GM12878 (cell line): ENCODE measurements around the gene PEX16. TPM values are rescaled to one million over a fixed set of nuclear protein-coding genes. Genes with fewer than 3 reads are reported as not detected.

Experiments used
- ATAC-seq: fragments of 200-7000 bp; cut with Tn5 transposase; 3 replicates; pipeline ENCODE4 v1.9.1; 2020; ENCODE audit warnings: mild to moderate bottlenecking, moderate library complexity
- BruUV-seq: library from RNA; stranded (reverse); fragments of 400-500 nt; replicated peaks from 2 replicates; lab custom pipeline; 2021; lab: Mats Ljungman, UMichigan
- CTCF ChIA-PET: fragments of 300-600 bp; sonication (Branson Sonifier 250); formaldehyde crosslinking; extraction: SDS; loops from one replicate; lab custom pipeline; 2021; ENCODE audit warnings: inconsistent platforms; lab: Yijun Ruan, JAX
- POLR2A ChIA-PET: fragments of 350-600 bp; formaldehyde crosslinking; extraction: SDS; loops from one replicate; lab custom pipeline; 2021; ENCODE audit warnings: inconsistent platforms; lab: Charles Lee
- RAD21 ChIA-PET: fragments of 300-600 bp; sonication (Branson Sonifier 250); formaldehyde crosslinking; loops from one replicate; lab custom pipeline; 2023; ENCODE audit warnings: antibody characterized with exemption; ENCODE audit not compliant: unreplicated experiment; lab: Charles Lee
- SMC1A ChIA-PET: fragments of 300-600 bp; sonication (Branson Sonifier 250); formaldehyde crosslinking; loops from one replicate; lab custom pipeline; 2023; ENCODE audit not compliant: unreplicated experiment, uncharacterized antibody; lab: Charles Lee
- DNase-seq: peaks from one replicate; pipeline ENCODE4 v3.0.0-alpha.2; 2011; ENCODE audit warnings: low read depth, low spot score
- FAIRE-seq: peaks from 3 replicates; lab custom pipeline; 2011; peaks lifted over from hg19 to GRCh38; lab: Jason Lieb, UNC
- H2AFZ ChIP-seq: 2 replicates; pipeline ENCODE4 v1.6.0; 2011; ENCODE audit warnings: low read depth, low read length, control low read depth; ENCODE audit not compliant: control insufficient read depth
- H3K27ac ChIP-seq: 2 replicates; pipeline ENCODE4 v1.5.1; 2011; ENCODE audit warnings: control low read depth; ENCODE audit not compliant: control insufficient read depth, insufficient read depth
- H3K27me3 ChIP-seq, 2 experiments: replicated peaks in 1 of 2; 2 replicates each; pipeline versions ENCODE4 v1.6.0 to v1.6.1; 2011; ENCODE audit warnings: low read length in 1 of 2; ENCODE audit not compliant: control insufficient read depth in 2 of 2, insufficient read depth in 2 of 2
- H3K36me3 ChIP-seq, 2 experiments: 2 replicates each; pipeline ENCODE4 v1.5.1; 2011; ENCODE audit warnings: low read length in 1 of 2; ENCODE audit not compliant: control insufficient read depth in 2 of 2, insufficient read depth in 2 of 2
- H3K4me1 ChIP-seq: 2 replicates; pipeline ENCODE4 v1.6.1; 2011; ENCODE audit warnings: mild to moderate bottlenecking, low read length, moderate library complexity, mixed read lengths; ENCODE audit not compliant: control insufficient read depth, insufficient read depth
- H3K4me2 ChIP-seq: 2 replicates; pipeline ENCODE4 v1.6.0; 2011; ENCODE audit warnings: control low read depth; ENCODE audit not compliant: control insufficient read depth, insufficient read depth
- H3K4me3 ChIP-seq: fragments of 200-600 bp; sonication (generic); 2 replicates; pipeline ENCODE4 v1.5.1; 2016
- H3K79me2 ChIP-seq: 2 replicates; pipeline ENCODE4 v1.6.0; 2011; ENCODE audit warnings: low read length; ENCODE audit not compliant: control insufficient read depth, insufficient read depth
- H3K9ac ChIP-seq: 2 replicates; pipeline ENCODE4 v1.8.0; 2011; ENCODE audit warnings: low read length, control low read depth, mixed read lengths; ENCODE audit not compliant: control insufficient read depth, insufficient read depth
- H3K9me3 ChIP-seq: replicated peaks from 3 replicates; pipeline ENCODE4 v1.5.1; 2011; ENCODE audit warnings: mild to moderate bottlenecking, low read length; ENCODE audit not compliant: control insufficient read depth, insufficient read depth
- H4K20me1 ChIP-seq: 2 replicates; pipeline ENCODE4 v1.6.0; 2011; ENCODE audit not compliant: control insufficient read depth, insufficient read depth
- CEBPB ChIP-seq, 2 experiments: fragments of 150-350 bp in 1 of 2; IDR thresholded peaks; 2 replicates each; pipeline ENCODE4 v1.6.1; 2012 to 2014; ENCODE audit warnings: low read depth in 2 of 2, low read length in 2 of 2, borderline replicate concordance in 1 of 2, inconsistent platforms in 1 of 2
- CREB1 ChIP-seq: IDR thresholded peaks from 2 replicates; pipeline ENCODE4 v1.6.1; 2012; ENCODE audit warnings: low read depth, mild to moderate bottlenecking, inconsistent platforms
- DPF2 ChIP-seq: fragments of 450-650 bp; IDR thresholded peaks from 2 replicates; pipeline ENCODE4 v1.6.1; 2017; ENCODE audit warnings: mild to moderate bottlenecking
- E2F4 ChIP-seq: IDR thresholded peaks from 2 replicates; pipeline ENCODE4 v1.6.1; 2012; ENCODE audit warnings: low read depth, low read length, improper control_type of control experiment
- EGR1 ChIP-seq, 2 experiments: IDR thresholded peaks; 1 replicate in 1 of 2; 2 replicates in 1 of 2; pipeline ENCODE4 v1.6.1; 2011 to 2012; ENCODE audit warnings: low read depth in 2 of 2, low read length in 2 of 2, borderline replicate concordance in 1 of 2, mild to moderate bottlenecking in 1 of 2, moderate library complexity in 1 of 2
- HDGF ChIP-seq: fragments of 450-650 bp; IDR thresholded peaks from 2 replicates; pipeline ENCODE4 v1.6.1; 2016; ENCODE audit warnings: antibody characterized with exemption
- JUND ChIP-seq: IDR thresholded peaks from 2 replicates; pipeline ENCODE4 v1.6.1; 2012; ENCODE audit warnings: low read depth, mild to moderate bottlenecking, low read length, improper control_type of control experiment, moderate library complexity
- MTA3 ChIP-seq: IDR thresholded peaks from 2 replicates; pipeline ENCODE4 v1.6.1; 2012; ENCODE audit warnings: low read length, inconsistent platforms, borderline replicate concordance
- ZBTB11 ChIP-seq: fragments of 450-650 bp; formaldehyde crosslinking; IDR thresholded peaks from 2 replicates; pipeline ENCODE4 v1.5.0; 2022; ENCODE audit warnings: mild to moderate bottlenecking, missing genetic modification characterization
- ZNF384 ChIP-seq: IDR thresholded peaks from 2 replicates; pipeline ENCODE4 v1.6.1; 2012; ENCODE audit warnings: low read depth, mild to moderate bottlenecking, low read length, improper control_type of control experiment, borderline replicate concordance
- WGBS: methylation state at CpG from one replicate; pipeline ENCODE4 v1.1.6; 2016; ENCODE audit warnings: low lambda C conversion rate; ENCODE audit not compliant: insufficient replicate concordance, insufficient coverage; ENCODE audit errors: missing lambda C conversion rate; 5-methylcytosine and 5-hydroxymethylcytosine counted together
- in situ Hi-C: fragments of 300-500 bp; cut with MboI; formaldehyde crosslinking; loops from 9 replicates; pipeline ENCODE4 v1.14.3; 2018; ENCODE audit warnings: mixed read lengths
- intact Hi-C: fragments of 100-400 bp; cut with micrococcal nuclease; formaldehyde crosslinking; loops from one replicate; pipeline ENCODE4 v1.14.2; 2022; ENCODE audit not compliant: unreplicated experiment
- polyA plus RNA-seq, 11 experiments: library from polyadenylated mRNA; depleted of rRNA in 4 of 11; unstranded in 6 of 11; stranded (reverse) in 5 of 11; fragments of >200 nt; fragmentation: Nextera tagmentation in 4 of 11; fragmentation: Illumina TruSeq in 1 of 11; extraction: Ambion mirVana in 4 of 11; extraction: Trizol in 1 of 11; gene quantifications; 1 replicate in 1 of 11; 2 replicates in 10 of 11; pipeline versions ENCODE4 v1.2.1 to v1.2.3, GENCODE V29; 2011 to 2016; ENCODE audit warnings: inconsistent platforms in 2 of 11, missing spikeins in 2 of 11, low read depth in 1 of 11
- total RNA-seq, 4 experiments: library from RNA; depleted of rRNA in 3 of 4; stranded (reverse); fragments of >200 nt in 3 of 4; fragmentation: Illumina TruSeq in 1 of 4; extraction: Trizol in 1 of 4; gene quantifications; 2 replicates each; pipeline versions ENCODE4 v1.2.1 to v1.2.3, GENCODE V29; 2013 to 2021
- TF ChIP-seq, protein P1 (sequence below): IDR thresholded peaks from 2 replicates; pipeline ENCODE4 v1.6.1; 2012; ENCODE audit warnings: low read depth, low read length, improper control_type of control experiment
- TF ChIP-seq, protein P2 (sequence below): fragments of 450-650 bp; IDR thresholded peaks from 2 replicates; pipeline ENCODE4 v1.6.1; 2018; ENCODE audit warnings: borderline replicate concordance, mild to moderate bottlenecking; ENCODE audit not compliant: partially characterized antibody
- TF ChIP-seq, protein P3 (sequence below): fragments of 450-650 bp; conservative IDR thresholded peaks from 2 replicates; pipeline ENCODE4 v1.6.1; 2017; ENCODE audit warnings: mild to moderate bottlenecking, moderate library complexity

The PEX16 gene
- total and polyA plus RNA-seq, 10 of the 15 experiments (the other 5 are each of a cell fraction or from before 2014, with no cell fraction given) = 1.4 to 53.5 (median 27.6) TPM

GRCh38 chr11:45902452-45903380 is 15.0 kb downstream of the PEX16 start:
- no peaks in the 10 kb centered on the region for H3K9me3 ChIP-seq
- intact Hi-C loops = no loop called here
- RAD21 ChIA-PET = no interaction called here
- POLR2A ChIA-PET = no interaction called here
- H3K4me3 ChIP-seq = no peak overlapping the region
- SMC1A ChIA-PET = no interaction called here
- DNase-seq = no peak
- FAIRE-seq = no peak
- BruUV-seq = no TSS peak
- no peak overlapping the region for H3K27ac ChIP-seq
- H2AFZ ChIP-seq = no peak overlapping the region
- no peaks in the 10 kb centered on the region for H3K36me3 ChIP-seq
- in situ Hi-C loops = no loop called here
- no peaks in the 10 kb centered on the region for H3K4me1 ChIP-seq
- no peaks in the 10 kb centered on the region; the same call in 1 of the 2 replicates for H4K20me1 ChIP-seq
- peaks cover 3 to 6% of the 10 kb centered on the region in 2 experiments; a peak in 3 of 4 replicates for H3K27me3 ChIP-seq
- no peak for ATAC-seq
- no peaks in the 10 kb centered on the region for H3K79me2 ChIP-seq
- no peak overlapping the region for H3K9ac ChIP-seq
- no peak overlapping the region for H3K4me2 ChIP-seq
- CTCF ChIA-PET = interaction anchor here (0.5 kb wide), 1 partner anchor 28 kb away, joined by 3 read pairs; no protein-coding TSS in a partner anchor
- WGBS = 82% methylated on average over 52 of the region's 56 CpGs
- no peak for TF ChIP-seq EGR1 (IDR thresholded peaks at IDR 0.05; ENCODE audit: borderline replicate concordance in 1 of 2, low read depth in 2 of 2, low read length in 2 of 2)
- TF ChIP-seq DPF2 = no peak
- no peak for TF ChIP-seq MTA3
- no peak for TF ChIP-seq E2F4
- TF ChIP-seq HDGF = no peak
- TF ChIP-seq, protein P1, sequence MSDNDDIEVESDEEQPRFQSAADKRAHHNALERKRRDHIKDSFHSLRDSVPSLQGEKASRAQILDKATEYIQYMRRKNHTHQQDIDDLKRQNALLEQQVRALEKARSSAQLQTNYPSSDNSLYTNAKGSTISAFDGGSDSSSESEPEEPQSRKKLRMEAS = no peak
- no peak for TF ChIP-seq JUND
- TF ChIP-seq, protein P2, sequence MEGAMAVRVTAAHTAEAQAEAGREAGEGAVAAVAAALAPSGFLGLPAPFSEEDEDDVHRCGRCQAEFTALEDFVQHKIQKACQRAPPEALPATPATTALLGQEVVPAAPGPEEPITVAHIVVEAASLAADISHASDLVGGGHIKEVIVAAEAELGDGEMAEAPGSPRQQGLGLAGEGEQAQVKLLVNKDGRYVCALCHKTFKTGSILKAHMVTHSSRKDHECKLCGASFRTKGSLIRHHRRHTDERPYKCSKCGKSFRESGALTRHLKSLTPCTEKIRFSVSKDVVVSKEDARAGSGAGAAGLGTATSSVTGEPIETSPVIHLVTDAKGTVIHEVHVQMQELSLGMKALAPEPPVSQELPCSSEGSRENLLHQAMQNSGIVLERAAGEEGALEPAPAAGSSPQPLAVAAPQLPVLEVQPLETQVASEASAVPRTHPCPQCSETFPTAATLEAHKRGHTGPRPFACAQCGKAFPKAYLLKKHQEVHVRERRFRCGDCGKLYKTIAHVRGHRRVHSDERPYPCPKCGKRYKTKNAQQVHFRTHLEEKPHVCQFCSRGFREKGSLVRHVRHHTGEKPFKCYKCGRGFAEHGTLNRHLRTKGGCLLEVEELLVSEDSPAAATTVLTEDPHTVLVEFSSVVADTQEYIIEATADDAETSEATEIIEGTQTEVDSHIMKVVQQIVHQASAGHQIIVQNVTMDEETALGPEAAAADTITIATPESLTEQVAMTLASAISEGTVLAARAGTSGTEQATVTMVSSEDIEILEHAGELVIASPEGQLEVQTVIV = no peak
- TF ChIP-seq, protein P3, sequence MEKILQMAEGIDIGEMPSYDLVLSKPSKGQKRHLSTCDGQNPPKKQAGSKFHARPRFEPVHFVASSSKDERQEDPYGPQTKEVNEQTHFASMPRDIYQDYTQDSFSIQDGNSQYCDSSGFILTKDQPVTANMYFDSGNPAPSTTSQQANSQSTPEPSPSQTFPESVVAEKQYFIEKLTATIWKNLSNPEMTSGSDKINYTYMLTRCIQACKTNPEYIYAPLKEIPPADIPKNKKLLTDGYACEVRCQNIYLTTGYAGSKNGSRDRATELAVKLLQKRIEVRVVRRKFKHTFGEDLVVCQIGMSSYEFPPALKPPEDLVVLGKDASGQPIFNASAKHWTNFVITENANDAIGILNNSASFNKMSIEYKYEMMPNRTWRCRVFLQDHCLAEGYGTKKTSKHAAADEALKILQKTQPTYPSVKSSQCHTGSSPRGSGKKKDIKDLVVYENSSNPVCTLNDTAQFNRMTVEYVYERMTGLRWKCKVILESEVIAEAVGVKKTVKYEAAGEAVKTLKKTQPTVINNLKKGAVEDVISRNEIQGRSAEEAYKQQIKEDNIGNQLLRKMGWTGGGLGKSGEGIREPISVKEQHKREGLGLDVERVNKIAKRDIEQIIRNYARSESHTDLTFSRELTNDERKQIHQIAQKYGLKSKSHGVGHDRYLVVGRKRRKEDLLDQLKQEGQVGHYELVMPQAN = no peak
- no peak for TF ChIP-seq ZNF384
- TF ChIP-seq CEBPB (IDR thresholded peaks at IDR 0.05; ENCODE audit: borderline replicate concordance in 1 of 2, low read depth in 2 of 2, low read length in 2 of 2) = no peak
- TF ChIP-seq CREB1 = no peak
- TF ChIP-seq ZBTB11 = no peak
